ENCODE results near the gene CAMK1. TPM values are rescaled to one million over a fixed set of nuclear protein-coding genes. Genes with fewer than 3 reads are reported as not detected.

The CAMK1 gene
- total and polyA plus RNA-seq, 7 donors, result 3.9 to 7.2 (median 5.5) TPM

- TF ChIP-seq CTCF (IDR thresholded peaks at IDR 0.05), result no peak
- DNase-seq (no peak), ATAC-seq (no peak)
- Histone ChIP-seq H3K27me3 (ENCODE audit: insufficient read depth in 3 of 3, low read length in 2 of 3) (no peaks in the 10 kb centered on the region), H3K4me3 (no peak overlapping the region), H3K9me3 (no peaks in the 10 kb centered on the region), H3K36me3 (ENCODE audit: insufficient read depth in 1 of 2, low read depth in 1 of 2) (no peaks in the 10 kb centered on the region), H3K4me1 (peaks cover 23% of the 10 kb centered on the region), H3K27ac (no peak overlapping the region)
- intact Hi-C loops (cut with DNase I), result no loop called here
- WGBS, 3 donors, result 76 to 90% (median 80%) methylated on average over 9 of the region's 9 CpGs
Measured at GRCh38 chr3:9812870-9813483, 43.2 kb upstream of the CAMK1 start.

DNA sequence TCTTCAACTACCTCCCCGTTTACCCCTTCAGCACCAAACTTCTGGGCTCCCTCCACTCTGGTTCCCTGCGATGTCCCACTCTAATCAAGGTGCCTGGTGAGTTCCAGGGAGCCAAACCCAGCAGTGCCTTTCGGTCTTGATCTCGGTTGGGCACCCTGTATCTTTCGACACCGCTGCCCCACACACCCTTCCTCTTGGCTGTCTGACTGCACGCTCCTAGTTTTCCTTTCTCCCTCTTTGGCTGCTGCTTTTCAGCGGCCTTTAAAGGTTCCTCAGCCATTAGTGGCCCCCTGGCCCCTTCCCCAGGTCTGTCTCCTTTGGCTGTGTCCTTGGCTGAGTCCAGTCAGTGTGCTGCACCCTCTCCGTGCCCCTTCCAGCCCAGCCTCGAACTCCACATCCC is 41.1 kb upstream of the CAMK1 start:
- peaks cover 19% of the 10 kb centered on the region for H3K4me1 ChIP-seq
- H3K4me3 ChIP-seq, result peak overlapping the region; percentile 87
- WGBS, 3 donors, result 43 to 62% (median 52%) methylated on average over 10 of the region's 10 CpGs
- intact Hi-C loops (cut with DNase I), result no loop called here
- no peaks in the 10 kb centered on the region for H3K9me3 ChIP-seq
- peak overlapping the region; percentile 92 for H3K27ac ChIP-seq
- no peak for TF ChIP-seq CTCF (IDR thresholded peaks at IDR 0.05)
- no peaks in the 10 kb centered on the region for H3K27me3 ChIP-seq (ENCODE audit: insufficient read depth in 3 of 3, low read length in 2 of 3)
- peaks cover 0 to 20% of the 10 kb centered on the region in 2 donors for H3K36me3 ChIP-seq (ENCODE audit: insufficient read depth in 1 of 2, low read depth in 1 of 2)
- DNase-seq, result no peak
- ATAC-seq, result no peak

GRCh38 chr3:9810433-9810770 is 40.7 kb upstream of the CAMK1 start:
- intact Hi-C loops (cut with DNase I), result no loop called here
- no peak for ATAC-seq

GRCh38 chr3:9809615-9810432 is 40.1 kb upstream of the CAMK1 start, which contains the start of gene TTLL3:
TTLL3 (plus strand) TSS chr3:9810262; CDS start chr3:9810662, 400 bp downstream.
- WGBS, 3 donors, result 1 to 2% (median 2%) methylated on average over 47 to 76 of the region's 76 CpGs
- Histone ChIP-seq H3K27me3 (ENCODE audit: insufficient read depth in 3 of 3, low read length in 2 of 3) (no peaks in the 10 kb centered on the region), H3K4me1 (peaks cover 19% of the 10 kb centered on the region), H3K4me3 (peak within 1 kb of the TSS; percentile 87), H3K36me3 (ENCODE audit: insufficient read depth in 1 of 2, low read depth in 1 of 2) (peaks cover 0 to 30% of the 10 kb centered on the region in 2 donors), H3K9me3 (no peaks in the 10 kb centered on the region), H3K27ac (peak within 1 kb of the TSS; percentile 92)
- TF ChIP-seq CTCF (IDR thresholded peaks at IDR 0.05), result no peak
- intact Hi-C loops (cut with DNase I), result loop anchor here in 1 of 2 donors (2.0 kb wide), 1 partner anchor 35 kb away; the partner anchor contains the start of gene RPUSD3
- ATAC-seq (peak; percentile 77 to 86 (median 84)), DNase-seq (peak; percentile 85 to 87)

More at GRCh38 chr3:9810433-9810770, 40.7 kb upstream of the CAMK1 start:
- Histone ChIP-seq H3K36me3 (ENCODE audit: insufficient read depth in 1 of 2, low read depth in 1 of 2) (peaks cover 0 to 25% of the 10 kb centered on the region in 2 donors), H3K4me1 (peaks cover 19% of the 10 kb centered on the region), H3K27me3 (ENCODE audit: insufficient read depth in 3 of 3, low read length in 2 of 3) (no peaks in the 10 kb centered on the region), H3K9me3 (no peaks in the 10 kb centered on the region), H3K27ac (peak overlapping the region; percentile 92), H3K4me3 (peak overlapping the region; percentile 87)
- 3 to 11% (median 5%) methylated on average over 18 of the region's 18 CpGs for WGBS, 3 donors
- no peak for DNase-seq
- TF ChIP-seq CTCF (IDR thresholded peaks at IDR 0.05), result no peak

All from psoas muscle (tissue), 8 donors.